Nucleus accumbens (tissue), 56 donors: Measurements from ENCODE around the gene FBLN2.

ENCODE experiments used
- DNase-seq, 56 donors: peaks; one replicate each; lab custom pipeline; 2025; lab: John Stamatoyannopoulos, UW

FBLN2 gene

GRCh38 chr3:13616359-13616758 is 67.4 kb downstream of the FBLN2 start:
- no peak for DNase-seq

- DNase-seq, result no peak
Observed at GRCh38 chr3:13617097-13617738, 68.3 kb downstream of the FBLN2 start.

GRCh38 chr3:13617981-13618380 is 69.1 kb downstream of the FBLN2 start:
- DNase-seq, result no peak

GRCh38 chr3:13618836-13619235 is 69.9 kb downstream of the FBLN2 start:
- no peak for DNase-seq

- no peak for DNase-seq
Observed at GRCh38 chr3:13619661-13620230, 70.8 kb downstream of the FBLN2 start.

GRCh38 chr3:13620281-13620680 is 71.4 kb downstream of the FBLN2 start:
- no peak for DNase-seq

- no peak for DNase-seq
Observed at GRCh38 chr3:13620776-13621365, 71.9 kb downstream of the FBLN2 start.

- no peak for DNase-seq
Observed at GRCh38 chr3:13621381-13622221, 72.7 kb downstream of the FBLN2 start.

GRCh38 chr3:13622356-13622755 is 73.4 kb downstream of the FBLN2 start:
- DNase-seq, result no peak

GRCh38 chr3:13623101-13623654 is 74.3 kb downstream of the FBLN2 start:
- DNase-seq, result no peak

GRCh38 chr3:13624021-13624420 is 75.1 kb downstream of the FBLN2 start:
- DNase-seq, result no peak

GRCh38 chr3:13624671-13625125 is 75.8 kb downstream of the FBLN2 start:
- DNase-seq, result no peak

- no peak for DNase-seq
Observed at GRCh38 chr3:13626396-13626795, 77.5 kb downstream of the FBLN2 start.

- no peak for DNase-seq
Observed at GRCh38 chr3:13626915-13627460, 78.1 kb downstream of the FBLN2 start.

- no peak for DNase-seq
Observed at GRCh38 chr3:13627681-13628080, 78.8 kb downstream of the FBLN2 start.

GRCh38 chr3:13628432-13628831 is 79.5 kb downstream of the FBLN2 start:
- DNase-seq, result no peak

GRCh38 chr3:13628841-13629551 is 80.1 kb downstream of the FBLN2 start:
- no peak for DNase-seq

GRCh38 chr3:13629644-13630043 is 80.7 kb downstream of the FBLN2 start:
- DNase-seq, result no peak

GRCh38 chr3:13631256-13631655 is 82.3 kb downstream of the FBLN2 start:
- DNase-seq, result no peak

GRCh38 chr3:13633176-13633575 is 84.3 kb downstream of the FBLN2 start:
- DNase-seq, result no peak
